H1 (cell line): ENCODE measurements around the gene NUP43. TPM values are rescaled to one million over a fixed set of nuclear protein-coding genes. Genes with fewer than 3 reads are reported as not detected.

ENCODE experiments used
- ASH2L ChIP-seq: fragments of 200-600, 300-600 bp; sonication (generic); IDR thresholded peaks from one replicate; pipeline ENCODE4 v1.7.1; 2017; ENCODE audit warnings: low read length
- CBX8 ChIP-seq: fragments of 300-800, 300-1000 bp; sonication (generic); IDR thresholded peaks from 2 replicates; pipeline ENCODE4 v1.7.1; 2016; ENCODE audit warnings: low read depth, low read length, borderline replicate concordance
- CHD1 ChIP-seq: IDR thresholded peaks from 2 replicates; pipeline ENCODE4 v1.6.1; 2012; ENCODE audit warnings: low read depth, low read length, improper control_type of control experiment
- CHD2 ChIP-seq: IDR thresholded peaks from 2 replicates; pipeline ENCODE4 v1.6.1; 2012; ENCODE audit warnings: low read length, improper control_type of control experiment
- CTBP2 ChIP-seq: IDR thresholded peaks from 2 replicates; pipeline ENCODE4 v1.7.0; 2011; ENCODE audit warnings: borderline replicate concordance, mild to moderate bottlenecking, moderate library complexity, mixed read lengths, low read length; ENCODE audit not compliant: insufficient read depth, insufficient read length
- EP300 ChIP-seq, 2 experiments: IDR thresholded peaks; 1 replicate in 1 of 2; 2 replicates in 1 of 2; pipeline ENCODE4 v1.6.1; 2011 to 2012; ENCODE audit warnings: low read depth in 2 of 2, low read length in 2 of 2, mild to moderate bottlenecking in 2 of 2, borderline replicate concordance in 1 of 2, inconsistent platforms in 1 of 2, moderate library complexity in 1 of 2
- EZH2 ChIP-seq: fragments of 200-600 bp; sonication (generic); IDR thresholded peaks from 2 replicates; pipeline ENCODE4 v1.7.1; 2012; ENCODE audit warnings: low read depth, mild to moderate bottlenecking, moderate library complexity, low read length, inconsistent platforms; ENCODE audit not compliant: severe bottlenecking
- FOSL1 ChIP-seq: IDR thresholded peaks from 2 replicates; pipeline ENCODE4 v1.6.1; 2011; ENCODE audit warnings: mild to moderate bottlenecking, low read depth, low read length, moderate library complexity; ENCODE audit not compliant: insufficient read depth
- GTF2F1 ChIP-seq: IDR thresholded peaks from 2 replicates; pipeline ENCODE4 v1.6.1; 2012; ENCODE audit warnings: low read depth, low read length, improper control_type of control experiment, borderline replicate concordance
- HDAC6 ChIP-seq: IDR thresholded peaks from one replicate; pipeline ENCODE4 v1.7.1; 2012; ENCODE audit warnings: low read depth, mild to moderate bottlenecking, inconsistent platforms, low read length, moderate library complexity
- KDM4A ChIP-seq: IDR thresholded peaks from one replicate; pipeline ENCODE4 v1.7.1; 2012; ENCODE audit warnings: low read depth, mild to moderate bottlenecking, moderate library complexity, low read length, inconsistent platforms; ENCODE audit not compliant: severe bottlenecking
- POLR2A ChIP-seq, 2 experiments: IDR thresholded peaks; 1 replicate in 1 of 2; 2 replicates in 1 of 2; pipeline ENCODE4 v1.6.1; 2011; ENCODE audit warnings: low read depth in 2 of 2, low read length in 2 of 2, mild to moderate bottlenecking in 2 of 2; ENCODE audit errors: control extremely low read depth in 1 of 2
- RAD21 ChIP-seq, 2 experiments: IDR thresholded peaks in 1 of 2; conservative IDR thresholded peaks in 1 of 2; 2 replicates each; pipeline ENCODE4 v1.6.1; 2011; ENCODE audit warnings: low read depth in 2 of 2, low read length in 2 of 2, improper control_type of control experiment in 1 of 2, inconsistent platforms in 1 of 2, mild to moderate bottlenecking in 1 of 2, moderate library complexity in 1 of 2
- RXRA ChIP-seq: IDR thresholded peaks from 2 replicates; pipeline ENCODE4 v1.6.1; 2011; ENCODE audit warnings: low read depth, mild to moderate bottlenecking, low read length, moderate library complexity; ENCODE audit not compliant: insufficient read depth
- SIRT6 ChIP-seq: IDR thresholded peaks from one replicate; pipeline ENCODE4 v1.7.1; 2012; ENCODE audit warnings: low read length, inconsistent platforms
- SIX5 ChIP-seq: IDR thresholded peaks from 2 replicates; pipeline ENCODE4 v1.6.1; 2011; ENCODE audit warnings: mild to moderate bottlenecking, low read depth, low read length
- SP1 ChIP-seq: IDR thresholded peaks from 2 replicates; pipeline ENCODE4 v1.6.1; 2011; ENCODE audit warnings: low read depth, low read length
- SRF ChIP-seq: IDR thresholded peaks from 2 replicates; pipeline ENCODE4 v1.6.1; 2011; ENCODE audit warnings: mild to moderate bottlenecking, low read depth, low read length, moderate library complexity
- polyA plus RNA-seq, 7 experiments: library from polyadenylated mRNA; depleted of rRNA in 3 of 7; stranded (reverse) in 5 of 7; unstranded in 2 of 7; fragments of >200 nt in 5 of 7; fragments of 200-250 nt in 2 of 7; gene quantifications; 1 replicate in 5 of 7; 2 replicates in 1 of 7; 4 replicates in 1 of 7; pipeline versions ENCODE4 v1.2.1 to v1.2.3, GENCODE V29; 2011 to 2013; ENCODE audit warnings: missing spikeins in 2 of 7, mixed read lengths in 2 of 7
- total RNA-seq: library from RNA; stranded (reverse); fragmentation: NEBNext Ultra II Directional; extraction: Animal tissue kit (Norgen Biotek cat#: 25700); gene quantifications from 2 replicates; pipeline ENCODE4 v1.2.1, GENCODE V29; 2021
- TF ChIP-seq, protein P1 (sequence below), 3 experiments: IDR thresholded peaks; 1 replicate in 2 of 3; 2 replicates in 1 of 3; pipeline versions ENCODE4 v1.5.1 to v1.6.1; 2011; ENCODE audit warnings: low read length in 3 of 3, mild to moderate bottlenecking in 3 of 3, inconsistent platforms in 2 of 3, low read depth in 1 of 3, moderate library complexity in 1 of 3; ENCODE audit not compliant: insufficient read depth in 1 of 3; ENCODE audit errors: control extremely low read depth in 1 of 3
- TF ChIP-seq, protein P2 (sequence below): IDR thresholded peaks from 2 replicates; pipeline ENCODE4 v1.6.1; 2011; ENCODE audit warnings: low read depth, mild to moderate bottlenecking, low read length; ENCODE audit not compliant: insufficient read depth

The NUP43 gene
- total and polyA plus RNA-seq, 2 of the 8 experiments (the other 6 are each of a cell fraction or from before 2014, with no cell fraction given): 25.2 to 83.4 TPM

DNA sequence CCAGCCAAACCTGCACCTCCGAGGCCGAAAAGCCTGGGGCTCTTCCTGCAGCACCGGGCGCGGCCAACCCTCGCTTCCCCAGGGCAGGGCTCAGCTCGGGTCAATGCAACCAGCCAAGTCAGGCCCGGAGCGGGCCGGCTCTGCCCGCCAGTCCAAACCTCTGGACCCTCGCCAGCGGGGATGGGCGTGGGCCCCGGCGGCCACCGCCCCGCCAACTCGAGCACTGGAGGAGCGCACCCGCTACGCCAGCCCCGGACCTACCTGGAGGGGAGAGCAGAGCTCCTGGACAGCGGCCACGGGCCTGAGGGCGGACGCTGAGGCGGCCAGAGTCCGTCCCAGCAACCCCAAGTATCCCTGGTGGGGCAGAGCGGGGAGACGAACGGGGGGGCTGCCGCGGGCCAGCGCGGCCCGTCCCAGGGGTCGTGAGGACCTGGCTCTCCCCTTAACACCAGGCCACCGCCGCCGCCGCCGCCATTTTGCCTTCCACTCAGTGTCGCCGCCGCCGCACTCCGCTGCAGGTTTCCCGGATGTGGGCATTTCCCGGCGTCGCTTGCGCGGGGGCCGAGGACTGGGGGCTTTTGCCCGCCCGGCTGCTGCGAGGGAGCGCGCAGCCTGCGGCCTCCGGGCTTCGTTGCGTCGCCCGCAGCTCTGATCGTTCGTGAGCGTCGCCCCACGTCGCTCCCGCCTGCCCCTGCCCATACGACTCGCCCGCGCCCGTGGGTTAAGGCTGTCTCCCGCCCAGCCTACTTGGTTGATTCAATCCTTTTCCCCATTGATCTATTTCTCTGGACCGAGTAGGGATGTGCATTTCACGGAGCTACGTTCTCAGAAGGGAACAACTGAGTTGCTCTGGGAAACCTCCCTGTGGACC lies 28.5 kb downstream of the NUP43 start, which contains the start of gene LATS1 (continued):
- TF ChIP-seq RAD21 (IDR thresholded peaks at IDR 0.05 in 1 of 2, conservative IDR thresholded peaks at IDR 0.05 in 1 of 2; ENCODE audit: low read depth in 2 of 2, low read length in 2 of 2): no peak
- peak; percentile 50 for TF ChIP-seq KDM4A
- no peak for TF ChIP-seq SIRT6
- no peak for TF ChIP-seq CHD2
- no peak for TF ChIP-seq SP1
- TF ChIP-seq, protein P1, sequence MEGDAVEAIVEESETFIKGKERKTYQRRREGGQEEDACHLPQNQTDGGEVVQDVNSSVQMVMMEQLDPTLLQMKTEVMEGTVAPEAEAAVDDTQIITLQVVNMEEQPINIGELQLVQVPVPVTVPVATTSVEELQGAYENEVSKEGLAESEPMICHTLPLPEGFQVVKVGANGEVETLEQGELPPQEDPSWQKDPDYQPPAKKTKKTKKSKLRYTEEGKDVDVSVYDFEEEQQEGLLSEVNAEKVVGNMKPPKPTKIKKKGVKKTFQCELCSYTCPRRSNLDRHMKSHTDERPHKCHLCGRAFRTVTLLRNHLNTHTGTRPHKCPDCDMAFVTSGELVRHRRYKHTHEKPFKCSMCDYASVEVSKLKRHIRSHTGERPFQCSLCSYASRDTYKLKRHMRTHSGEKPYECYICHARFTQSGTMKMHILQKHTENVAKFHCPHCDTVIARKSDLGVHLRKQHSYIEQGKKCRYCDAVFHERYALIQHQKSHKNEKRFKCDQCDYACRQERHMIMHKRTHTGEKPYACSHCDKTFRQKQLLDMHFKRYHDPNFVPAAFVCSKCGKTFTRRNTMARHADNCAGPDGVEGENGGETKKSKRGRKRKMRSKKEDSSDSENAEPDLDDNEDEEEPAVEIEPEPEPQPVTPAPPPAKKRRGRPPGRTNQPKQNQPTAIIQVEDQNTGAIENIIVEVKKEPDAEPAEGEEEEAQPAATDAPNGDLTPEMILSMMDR (IDR thresholded peaks at IDR 0.05; ENCODE audit: control extremely low read depth in 1 of 3, insufficient read depth in 1 of 3, low read depth in 1 of 3, low read length in 3 of 3): 0 out of 4 replicates have a peak, but pooled peaks of 1 of the 3 experiments have one; percentile 9
- TF ChIP-seq FOSL1: no peak
- TF ChIP-seq CHD1: peak; percentile 18; the same call in 1 of the 2 replicates
- TF ChIP-seq RXRA: no peak
- peak; percentile 61; the same call in 1 of the 2 replicates for TF ChIP-seq GTF2F1
- TF ChIP-seq CTBP2: peak; percentile 33
- TF ChIP-seq SIX5: no peak
- no peak for TF ChIP-seq EP300 (IDR thresholded peaks at IDR 0.05; ENCODE audit: borderline replicate concordance in 1 of 2, low read depth in 2 of 2, low read length in 2 of 2)
- TF ChIP-seq EZH2: no peak
- TF ChIP-seq ASH2L: peak; percentile 99
- TF ChIP-seq, protein P2, sequence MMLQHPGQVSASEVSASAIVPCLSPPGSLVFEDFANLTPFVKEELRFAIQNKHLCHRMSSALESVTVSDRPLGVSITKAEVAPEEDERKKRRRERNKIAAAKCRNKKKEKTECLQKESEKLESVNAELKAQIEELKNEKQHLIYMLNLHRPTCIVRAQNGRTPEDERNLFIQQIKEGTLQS: no peak
- no peak for TF ChIP-seq HDAC6
- no peak for TF ChIP-seq SRF
- TF ChIP-seq POLR2A (IDR thresholded peaks at IDR 0.05; ENCODE audit: control extremely low read depth in 1 of 2, low read depth in 2 of 2, low read length in 2 of 2): peak; percentile 72 to 98
- TF ChIP-seq CBX8: no peak
